NCI-H82 (cell line): ENCODE measurements around the gene FRMD4A.
"Not testable (repeated sequence)": the region's sequence is repeated elsewhere in the genome, so short reads cannot be mapped to it uniquely, and the experiment has no call there.

Experiments
- DNase-seq: peaks from one replicate; lab custom pipeline; 2025; lab: John Stamatoyannopoulos, UW

The FRMD4A gene

GRCh38 chr10:13913897-13914296 is 416.8 kb downstream of the FRMD4A start:
- no peak for DNase-seq

DNA sequence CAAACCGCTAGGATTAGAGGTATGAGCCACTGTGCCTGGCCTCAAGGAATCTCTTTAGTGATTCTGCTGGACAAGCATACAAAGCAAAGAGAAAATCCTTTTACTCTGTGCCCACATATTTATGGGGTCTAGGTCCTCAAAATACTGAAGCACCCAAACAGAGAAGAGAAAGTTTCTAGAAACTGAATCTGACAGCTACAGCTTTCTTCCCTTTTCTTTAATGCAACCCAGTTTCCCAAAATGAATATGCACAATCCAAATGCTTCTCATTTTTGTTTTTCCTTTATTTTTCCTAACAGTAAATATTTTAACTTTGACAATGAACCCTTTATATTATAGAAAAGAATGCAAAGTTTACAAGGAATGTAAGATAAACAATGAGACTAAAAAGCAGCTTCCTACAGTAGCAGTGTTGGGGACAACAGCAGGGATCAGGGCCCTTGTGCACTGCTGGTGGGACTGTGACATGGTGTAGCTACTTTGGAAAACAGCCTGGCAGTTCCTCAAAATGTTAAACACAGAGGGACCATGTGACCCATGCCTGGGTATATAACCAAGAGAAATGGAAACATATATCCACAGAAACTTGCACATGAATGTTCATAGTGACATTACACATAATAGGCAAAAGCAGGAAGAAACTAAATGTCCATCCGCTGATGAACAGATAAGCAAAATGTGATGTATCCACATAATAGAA is 418.8 kb downstream of the FRMD4A start:
- no peak for DNase-seq

DNA sequence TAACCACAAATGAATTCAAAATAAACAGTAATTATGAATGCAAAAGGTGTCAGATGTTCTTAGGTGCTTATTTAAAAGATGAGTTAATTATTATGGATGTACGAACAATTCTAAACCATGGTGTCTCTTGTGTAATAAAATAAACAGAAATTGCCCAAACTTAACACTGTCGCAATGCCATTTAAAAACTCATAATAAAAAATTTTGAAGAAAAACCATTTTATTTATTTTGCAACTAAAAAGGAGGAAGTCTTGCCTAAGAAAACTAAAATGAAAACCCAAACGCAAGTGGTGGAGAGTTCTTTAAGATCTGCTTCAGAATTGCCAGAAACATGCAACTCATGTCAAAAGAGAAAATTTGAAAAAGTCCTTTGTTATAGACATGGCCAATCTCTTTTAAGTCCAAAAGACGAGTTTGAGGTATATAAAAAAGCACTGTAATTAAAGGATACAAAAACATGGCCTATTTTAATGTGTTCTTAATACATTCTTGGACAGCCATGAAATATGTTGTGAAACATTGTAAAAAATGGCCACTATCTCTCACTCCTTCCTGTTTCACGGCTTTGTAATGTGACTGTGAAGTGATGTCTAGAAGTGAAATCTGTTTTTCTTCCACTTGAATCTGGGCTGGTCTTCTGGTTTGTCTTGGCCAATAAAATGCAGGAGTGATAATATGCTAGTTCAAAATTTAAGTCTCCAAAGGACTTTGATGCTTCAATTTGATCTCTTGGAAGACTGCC is 421.0 kb downstream of the FRMD4A start:
- DNase-seq, result no peak

GRCh38 chr10:13908475-13908874 is 422.2 kb downstream of the FRMD4A start:
- DNase-seq, result no peak

DNA sequence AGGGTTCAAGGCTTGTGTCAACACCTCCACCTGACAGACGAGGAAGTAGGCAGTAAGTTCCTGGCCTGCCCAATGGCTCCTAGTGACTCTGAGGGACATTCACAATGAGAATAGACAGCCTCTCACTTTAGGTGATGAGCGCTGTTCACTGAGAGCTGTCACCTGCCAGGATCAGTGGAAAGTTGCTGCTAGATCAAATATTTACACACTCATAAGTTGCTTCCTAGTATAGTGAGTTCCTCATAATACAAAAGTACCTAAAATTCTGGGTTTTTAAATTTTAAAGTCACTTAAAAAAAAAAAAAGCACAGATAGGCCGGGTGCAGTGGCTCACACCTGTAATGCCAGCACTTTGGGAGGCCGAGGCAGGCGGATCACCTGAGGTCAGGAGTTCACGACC is 423.2 kb downstream of the FRMD4A start:
- no peak for DNase-seq

DNA sequence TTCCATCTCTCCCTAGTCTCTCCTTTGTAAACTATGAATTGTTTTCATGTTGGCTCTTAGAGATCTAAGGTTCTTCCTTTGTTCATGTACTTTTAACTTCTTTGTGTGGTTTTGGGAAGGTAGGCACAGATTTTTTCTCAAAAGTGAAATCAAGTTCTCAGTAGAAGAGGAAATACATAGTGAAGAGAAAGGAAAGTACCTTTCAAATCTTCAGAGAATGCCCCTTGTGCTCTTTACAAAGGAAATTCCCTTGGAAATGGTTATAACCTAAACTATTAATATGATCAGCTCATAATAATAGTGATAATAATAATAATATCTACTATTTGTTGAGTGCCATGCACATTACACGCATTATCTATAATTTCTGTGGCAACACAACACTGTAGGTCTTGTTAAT is 425.4 kb downstream of the FRMD4A start:
- DNase-seq, result no peak

DNA sequence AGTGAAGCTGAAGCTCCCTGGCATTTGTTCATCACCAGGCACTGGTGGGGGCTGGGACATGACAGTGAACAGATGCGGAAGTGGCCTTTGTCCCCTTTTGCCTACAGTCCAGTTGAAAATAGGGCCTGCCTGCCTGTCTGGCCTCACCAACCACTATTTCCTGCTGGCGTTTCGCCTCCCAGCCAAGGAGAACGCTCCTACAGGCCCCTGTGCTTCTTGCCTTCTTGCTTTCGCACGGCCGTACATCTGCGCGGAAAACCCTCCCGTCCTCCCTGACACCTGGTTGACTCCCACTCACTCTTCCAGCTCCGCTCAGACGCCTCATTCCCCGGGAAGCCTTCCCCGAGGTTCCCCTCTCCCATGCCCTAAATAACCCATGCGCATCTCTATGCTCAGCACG is 426.7 kb downstream of the FRMD4A start:
- no peak for DNase-seq

GRCh38 chr10:13902868-13903587 is 427.7 kb downstream of the FRMD4A start:
- no peak for DNase-seq

DNA sequence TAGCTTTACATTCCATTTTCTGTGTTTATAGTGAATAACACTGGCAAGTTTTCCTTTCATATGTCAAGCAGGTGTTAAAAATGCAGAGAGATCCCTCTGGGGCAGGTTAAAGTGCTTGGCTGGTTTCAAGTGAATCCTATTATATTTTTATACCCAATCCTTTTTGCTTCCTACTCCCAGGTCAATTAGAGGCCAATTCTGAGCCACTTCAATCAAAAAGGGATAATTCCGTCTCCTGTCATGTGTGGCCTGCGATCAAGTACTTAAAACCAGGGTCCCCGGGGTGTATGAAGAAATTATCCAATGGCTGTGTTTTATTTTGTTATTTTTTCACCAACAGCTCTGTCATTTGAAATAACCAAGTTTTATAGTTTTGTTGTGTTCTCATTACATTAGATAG is 430.8 kb downstream of the FRMD4A start:
- no peak for DNase-seq

GRCh38 chr10:13896146-13896545 is 434.6 kb downstream of the FRMD4A start:
- DNase-seq, result not testable (repeated sequence)

DNA sequence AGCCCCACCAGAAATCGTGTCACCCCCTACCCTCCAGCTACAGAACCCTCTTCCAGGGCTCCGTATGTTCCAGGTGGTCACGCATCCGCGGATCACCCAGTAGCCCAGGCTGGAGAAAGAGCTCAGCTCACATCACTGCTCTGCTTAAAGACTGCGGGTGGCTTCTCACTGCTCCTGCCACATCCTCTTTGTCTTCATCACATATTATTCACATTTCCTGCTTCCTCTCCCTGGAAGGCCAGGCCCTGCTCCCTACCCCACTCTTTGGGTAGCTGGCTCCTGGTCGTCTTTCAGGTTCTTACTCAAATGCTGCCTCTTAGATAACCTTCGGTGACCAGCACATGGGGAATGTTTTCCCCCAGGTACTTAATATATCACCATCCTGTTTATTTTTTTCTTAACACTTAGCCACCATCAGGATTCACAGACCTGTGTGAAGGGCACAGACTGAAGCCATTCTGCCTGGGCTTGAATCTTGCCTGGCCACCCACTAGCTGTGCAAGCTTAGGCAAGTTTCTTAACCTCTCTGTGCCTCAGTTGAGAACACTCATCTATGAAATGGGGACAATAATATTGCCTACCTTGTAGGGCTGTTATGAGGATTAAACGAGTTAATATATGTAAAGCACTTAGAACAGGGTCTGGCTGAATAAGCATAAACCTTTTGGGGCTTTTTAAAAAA is 436.2 kb downstream of the FRMD4A start:
- no peak for DNase-seq

GRCh38 chr10:13893926-13894325 is 436.8 kb downstream of the FRMD4A start:
- DNase-seq, result no peak

- DNase-seq, result no peak
These were observed 437.9 kb downstream of the FRMD4A start for GRCh38 chr10:13892871-13893270.

DNA sequence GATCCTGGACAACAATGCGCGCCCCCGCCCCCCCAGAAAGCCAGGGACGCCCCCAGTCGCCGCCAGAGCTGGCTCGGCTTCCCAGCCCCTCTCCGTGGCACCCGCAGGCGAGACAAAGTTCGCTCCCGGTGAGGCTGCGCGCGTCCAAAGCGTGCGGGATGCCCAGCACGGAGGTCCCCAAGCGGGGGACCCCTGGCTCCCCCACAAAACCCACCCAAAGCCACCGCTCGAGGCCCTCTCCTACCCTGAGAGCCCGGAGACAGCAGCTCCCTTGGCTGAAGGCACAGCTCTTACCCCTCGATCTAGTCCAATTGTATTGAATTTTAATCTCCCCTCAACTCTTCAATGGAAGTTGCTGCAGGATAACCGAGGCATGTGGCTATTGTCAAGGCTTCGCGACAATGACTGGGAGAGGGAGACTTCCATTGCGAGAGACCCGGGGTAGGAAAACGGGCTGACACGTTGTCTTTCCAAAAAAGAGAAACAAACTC is 438.7 kb downstream of the FRMD4A start:
- peak; percentile 9 for DNase-seq

DNA sequence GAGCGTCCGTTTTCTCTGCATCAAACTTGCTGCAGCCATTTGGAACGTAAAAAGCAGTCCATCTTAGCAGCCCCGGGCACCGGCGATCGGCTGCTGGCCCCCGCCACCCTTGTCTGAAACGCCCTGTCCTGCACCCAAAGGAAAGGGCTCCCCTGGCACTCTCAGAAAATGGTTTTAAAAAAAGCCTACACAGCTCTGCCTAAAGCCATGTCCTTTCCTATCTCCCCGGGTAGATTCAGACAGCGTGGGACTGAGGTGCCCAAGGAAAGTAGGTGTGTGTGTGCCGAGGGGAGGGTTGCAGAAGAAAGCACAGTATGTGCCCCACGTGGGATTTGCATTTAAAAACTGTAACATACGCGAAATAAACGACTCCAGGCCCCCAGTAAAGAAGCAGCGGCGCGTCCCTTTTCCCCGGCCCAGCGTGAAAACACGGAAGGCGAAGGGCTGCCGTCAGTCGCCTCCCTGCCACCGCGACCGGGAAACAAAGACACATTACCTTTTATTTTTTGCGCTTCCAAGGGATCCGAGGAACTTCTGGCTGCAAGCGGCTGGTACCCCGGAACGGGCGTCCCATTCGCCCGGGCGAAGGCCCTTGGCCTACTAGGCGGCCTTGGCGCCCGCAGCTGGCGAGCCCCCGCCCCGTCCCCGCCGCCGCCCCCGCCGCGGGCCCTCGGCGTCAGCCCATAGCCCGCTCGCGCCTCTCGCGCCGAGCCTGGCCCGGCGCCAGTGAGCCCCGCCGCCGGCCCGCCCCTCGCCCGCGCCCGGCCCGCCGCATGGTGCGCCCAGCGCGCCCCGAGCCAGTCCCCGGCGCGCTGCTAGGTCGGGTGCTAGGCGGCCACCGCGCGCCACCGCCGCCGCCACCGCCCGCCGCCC is 439.4 kb downstream of the FRMD4A start:
- DNase-seq, result peak; percentile 30

DNA sequence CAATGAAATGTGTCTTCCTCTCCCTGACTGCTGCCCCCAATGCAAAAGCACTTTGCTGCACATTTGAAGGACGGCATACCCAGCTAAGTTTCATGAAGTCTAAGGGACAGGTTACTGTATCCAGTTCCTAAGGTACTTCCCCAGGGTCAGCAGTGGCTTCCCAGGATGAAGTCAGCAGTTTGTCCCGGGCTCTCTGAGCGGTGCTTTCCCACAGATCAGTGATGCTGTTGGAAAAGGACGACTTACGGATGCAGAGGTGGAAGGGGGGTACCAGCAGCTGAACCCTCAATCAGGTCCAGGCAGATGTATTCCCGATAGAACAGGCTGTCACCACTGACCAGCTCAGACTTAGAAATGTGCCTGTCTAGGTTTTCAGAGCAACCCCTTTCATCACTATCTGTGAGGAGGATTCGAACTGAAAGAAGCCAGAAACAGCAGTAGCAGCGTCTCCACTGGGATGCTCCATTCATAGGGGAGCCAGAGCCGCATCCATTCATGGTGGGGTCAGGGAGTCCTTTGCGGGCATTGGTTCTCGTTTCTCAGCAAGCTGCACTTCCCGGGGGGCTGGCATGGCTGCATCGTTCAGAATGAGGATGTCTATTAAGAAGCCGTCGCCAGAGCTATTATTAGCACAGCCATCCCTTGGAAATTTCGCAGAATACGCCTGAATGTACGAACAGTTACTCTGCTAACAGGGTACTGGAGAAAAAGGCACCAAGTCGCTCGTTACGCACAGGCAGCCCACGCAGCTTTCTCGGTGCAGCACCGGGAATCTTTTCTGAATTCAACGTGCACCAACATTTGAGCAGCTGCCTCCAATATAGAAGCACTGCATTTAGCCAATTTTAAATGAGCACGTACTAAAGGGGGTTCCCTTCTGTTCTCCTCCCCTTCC is 440.2 kb downstream of the FRMD4A start:
- no peak for DNase-seq

DNA sequence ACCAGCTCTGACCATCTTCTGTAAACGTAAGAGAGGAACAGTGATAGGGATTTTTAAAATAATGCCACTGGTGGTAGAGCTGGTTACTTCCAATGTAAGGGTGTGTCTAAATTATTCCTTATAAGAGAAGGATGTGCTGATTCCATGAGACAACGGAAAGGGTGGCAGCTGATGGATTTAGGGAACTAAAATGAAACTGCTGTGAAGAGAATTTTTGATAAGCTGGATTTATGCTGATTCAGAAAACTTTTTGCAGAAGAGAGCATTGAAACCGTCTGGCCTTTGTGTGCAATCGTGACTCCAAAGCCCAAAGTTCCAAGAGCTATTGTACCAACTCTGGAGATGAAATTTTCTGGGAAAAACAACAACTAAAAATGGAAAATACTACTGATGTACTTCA is 443.0 kb downstream of the FRMD4A start:
- no peak for DNase-seq

DNA sequence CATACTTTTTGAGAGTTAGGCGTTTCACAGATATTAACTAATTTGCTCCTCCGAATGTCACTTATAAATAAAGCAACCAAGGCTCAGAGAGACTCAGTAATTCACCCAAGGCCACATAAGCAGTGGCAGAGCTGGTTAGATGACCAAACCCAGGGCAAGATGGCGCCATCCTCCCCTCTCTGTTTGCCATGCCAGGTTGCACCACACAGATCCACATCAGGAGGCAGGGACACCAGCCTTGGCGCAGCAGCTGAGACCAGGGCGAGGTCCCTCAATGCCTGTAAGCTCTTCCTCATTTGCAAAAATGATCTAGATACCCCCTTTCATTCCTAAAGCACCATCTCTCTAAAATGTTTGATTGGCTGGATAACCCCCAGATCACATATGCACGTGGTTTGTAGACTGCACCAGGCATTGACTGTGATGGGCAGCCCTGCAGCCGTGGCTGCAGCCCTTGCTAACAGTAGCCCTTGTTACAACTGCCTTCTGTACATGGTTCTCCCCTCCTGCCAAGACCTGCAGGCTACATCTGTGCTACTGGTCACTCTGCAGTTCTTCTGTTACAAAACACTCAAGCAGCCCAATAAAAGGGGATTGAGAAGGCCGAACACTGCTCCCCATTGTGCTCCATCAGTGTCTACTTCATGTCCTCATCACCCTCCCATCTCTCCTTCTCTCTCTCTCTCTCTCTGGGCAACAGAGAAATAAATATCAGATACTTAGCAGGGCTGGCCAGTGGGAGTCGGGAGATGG is 445.3 kb downstream of the FRMD4A start:
- no peak for DNase-seq

DNA sequence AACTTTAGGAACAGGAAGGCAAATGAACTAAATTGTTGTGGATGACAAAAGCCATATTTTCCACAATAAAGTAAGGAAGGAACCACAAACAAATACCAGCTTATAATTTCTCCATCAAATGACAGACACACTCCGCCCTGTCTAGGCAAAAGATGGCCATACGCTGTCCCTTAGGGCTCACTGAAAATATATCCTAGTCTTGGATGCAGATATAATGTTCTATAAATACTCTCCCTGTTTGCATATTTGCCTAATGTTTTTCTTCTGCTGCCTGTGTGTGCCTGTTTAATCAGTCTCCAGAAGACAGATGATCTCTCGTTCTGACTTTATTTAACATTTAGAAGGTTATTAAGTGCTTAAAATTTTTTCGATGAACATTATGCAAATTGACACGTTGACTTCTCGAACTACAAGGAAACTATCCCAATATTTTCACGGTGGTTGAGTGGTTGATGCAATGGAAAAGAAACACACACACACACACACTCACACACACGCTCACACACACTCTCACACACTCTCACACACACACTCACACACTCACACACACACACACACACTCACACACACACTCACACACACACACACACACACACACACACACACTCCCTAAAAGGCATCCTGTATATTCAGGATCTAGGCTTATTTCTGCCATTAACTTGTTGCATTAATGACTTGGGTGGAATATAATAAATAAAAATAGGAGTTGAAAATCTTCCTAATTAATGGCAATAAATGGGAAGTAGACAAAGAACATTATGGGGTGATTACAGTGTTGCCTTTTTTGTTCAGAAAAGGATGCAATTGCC is 446.9 kb downstream of the FRMD4A start:
- no peak for DNase-seq
